Esophagus (tissue), 2 donors: ENCODE data around the gene SPPL2A. TPM values are rescaled to one million over a fixed set of nuclear protein-coding genes. Genes with fewer than 3 reads are reported as not detected.

Experiments used
- H3K27ac ChIP-seq, 2 donors: one replicate each; pipeline ENCODE4 v1.5.1; 2013; ENCODE audit warnings: low read depth in 2 of 2, mild to moderate bottlenecking in 2 of 2, inconsistent platforms in 1 of 2, low read length in 1 of 2, moderate library complexity in 1 of 2
- H3K27me3 ChIP-seq, 2 donors: one replicate each; pipeline ENCODE4 v1.6.1; 2013; ENCODE audit warnings: low read length in 2 of 2, control low read depth in 1 of 2, mild to moderate bottlenecking in 1 of 2; ENCODE audit not compliant: insufficient read depth in 2 of 2, control insufficient read depth in 1 of 2
- H3K36me3 ChIP-seq, 2 donors: one replicate each; pipeline ENCODE4 v1.6.1; 2013; ENCODE audit warnings: low read length in 1 of 2; ENCODE audit not compliant: control insufficient read depth in 2 of 2, insufficient read depth in 2 of 2
- H3K4me1 ChIP-seq, 2 donors: one replicate each; pipeline ENCODE4 v1.6.1; 2013; ENCODE audit warnings: low read length in 1 of 2; ENCODE audit not compliant: control insufficient read depth in 2 of 2, insufficient read depth in 2 of 2
- H3K4me3 ChIP-seq, 2 donors: one replicate each; pipeline ENCODE4 v1.5.1; 2013; ENCODE audit warnings: low read length in 2 of 2, mild to moderate bottlenecking in 2 of 2, low read depth in 1 of 2, moderate library complexity in 1 of 2
- H3K9me3 ChIP-seq, 2 donors: one replicate each; pipeline ENCODE4 v1.6.1; 2013; ENCODE audit warnings: mild to moderate bottlenecking in 2 of 2, low read depth in 1 of 2, low read length in 1 of 2, moderate library complexity in 1 of 2; ENCODE audit not compliant: control insufficient read depth in 2 of 2, insufficient read depth in 1 of 2
- WGBS, 2 donors: extraction: QIAGEN DNeasy Blood & Tissue Kit; methylation state at CpG; one replicate each; pipeline ENCODE4 v1.1.7; 2013; 5-methylcytosine and 5-hydroxymethylcytosine counted together
- polyA plus RNA-seq, 2 donors: library from polyadenylated mRNA; stranded (reverse); fragments of 200-250 nt; gene quantifications; one replicate each; pipeline ENCODE4 v1.2.3, GENCODE V29; 2013
- donor health status: healthy with polysubstance abuse.
- donor health status: Bipolar disorder and iron deficiency.

SPPL2A gene
- polyA plus RNA-seq, 2 donors, result 12.4 to 21.7 TPM

DNA sequence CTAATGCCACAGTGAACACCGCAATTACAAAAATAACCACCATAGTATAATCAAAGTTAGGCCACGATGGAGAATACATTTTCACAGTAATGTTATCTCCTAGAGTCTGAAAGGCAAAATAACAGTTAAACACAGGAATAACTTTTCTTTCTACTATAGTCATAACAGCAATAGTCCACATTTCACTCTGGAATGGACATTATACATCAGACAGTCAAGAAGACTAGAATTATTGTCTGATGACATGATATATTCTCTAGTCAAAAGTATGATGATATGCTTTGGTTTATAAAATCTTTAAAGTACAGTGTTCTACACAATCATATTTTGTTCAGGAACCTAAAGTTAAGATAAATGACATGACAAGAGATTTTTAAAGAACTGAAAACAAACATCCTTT is 18.0 kb downstream of the SPPL2A start:
- Histone ChIP-seq H3K27ac (no peak overlapping the region), H3K4me1 (no peaks in the 10 kb centered on the region), H3K9me3 (no peaks in the 10 kb centered on the region), H3K4me3 (no peak overlapping the region), H3K36me3 (no peaks in the 10 kb centered on the region), H3K27me3 (no peaks in the 10 kb centered on the region)
- WGBS, 2 donors, result 76 to 84% methylated on average over 2 of the region's 2 CpGs

GRCh38 chr15:50744601-50745000 is 20.9 kb downstream of the SPPL2A start:
- no peak overlapping the region for H3K4me3 ChIP-seq
- H3K36me3 ChIP-seq, result no peaks in the 10 kb centered on the region
- H3K27ac ChIP-seq, result no peak overlapping the region
- H3K27me3 ChIP-seq, result no peaks in the 10 kb centered on the region
- 91 to 96% methylated on average over 1 of the region's 1 CpG for WGBS, 2 donors
- H3K4me1 ChIP-seq, result no peaks in the 10 kb centered on the region
- no peaks in the 10 kb centered on the region for H3K9me3 ChIP-seq

DNA sequence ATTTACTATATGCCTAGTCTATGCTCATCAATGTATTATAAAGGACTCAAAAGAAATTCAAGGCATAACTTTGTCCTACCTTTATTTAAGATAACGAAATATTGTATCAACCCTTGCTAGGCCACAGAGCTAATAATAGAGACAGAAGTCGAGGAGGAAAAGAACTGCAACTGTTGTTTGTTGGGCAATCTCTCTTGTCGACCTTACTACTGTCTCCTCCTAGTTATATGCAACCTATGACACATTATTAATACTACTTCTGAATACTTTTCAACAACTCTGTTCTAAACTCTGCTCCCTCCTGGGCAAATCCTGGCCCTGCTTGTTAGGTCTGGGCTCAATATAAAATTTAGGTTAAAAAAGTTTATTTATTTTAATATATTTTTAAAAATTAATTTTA is 24.6 kb downstream of the SPPL2A start:
- Histone ChIP-seq H3K27ac (no peak overlapping the region), H3K36me3 (no peaks in the 10 kb centered on the region), H3K9me3 (no peaks in the 10 kb centered on the region), H3K4me3 (no peak overlapping the region), H3K4me1 (no peaks in the 10 kb centered on the region), H3K27me3 (no peaks in the 10 kb centered on the region)
- 87 to 92% methylated on average over 3 of the region's 3 CpGs for WGBS, 2 donors

DNA sequence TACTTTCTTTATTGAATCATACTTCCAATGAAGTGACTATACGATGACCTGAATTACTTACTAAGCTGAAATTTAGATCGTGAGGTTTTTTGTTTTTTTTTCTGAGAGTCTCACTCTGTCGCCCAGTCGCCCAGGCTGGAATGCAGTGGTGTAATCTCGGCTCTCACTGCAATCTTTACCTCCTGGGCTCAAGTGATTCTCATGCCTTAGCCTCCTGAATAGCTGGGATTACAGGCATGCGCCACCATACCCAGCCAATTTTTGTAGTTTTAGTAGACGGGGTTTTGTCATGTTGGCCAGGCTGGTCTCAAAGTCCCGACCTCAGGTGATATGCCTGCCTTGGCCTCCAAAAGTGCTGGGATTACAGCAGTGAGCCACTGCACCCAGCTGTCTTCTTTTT is 28.7 kb downstream of the SPPL2A start:
- no peaks in the 10 kb centered on the region for H3K4me1 ChIP-seq
- H3K4me3 ChIP-seq, result no peak overlapping the region
- H3K27me3 ChIP-seq, result no peaks in the 10 kb centered on the region
- H3K9me3 ChIP-seq, result no peaks in the 10 kb centered on the region
- H3K36me3 ChIP-seq, result no peaks in the 10 kb centered on the region
- H3K27ac ChIP-seq, result no peak overlapping the region
- 91 to 93% methylated on average over 8 of the region's 8 CpGs for WGBS, 2 donors

DNA sequence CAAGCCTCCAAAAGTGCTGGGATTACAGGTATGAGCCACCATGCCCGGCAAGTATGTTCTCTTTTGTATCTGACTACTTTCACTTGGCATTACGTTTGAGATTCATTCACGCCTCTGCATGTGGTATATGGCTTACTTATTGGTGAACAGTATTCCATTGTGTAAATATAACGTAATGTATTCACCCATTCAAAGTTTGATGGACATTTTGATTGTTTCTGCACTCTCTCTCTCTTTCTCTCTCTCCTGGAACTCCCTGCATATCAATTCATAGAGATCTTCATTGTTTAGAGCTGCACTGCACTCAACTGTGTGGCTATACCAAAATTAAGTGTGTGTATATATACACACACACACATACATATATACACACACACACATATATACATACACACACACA is 30.4 kb downstream of the SPPL2A start:
- H3K27me3 ChIP-seq, result no peaks in the 10 kb centered on the region
- peaks cover 0 to 3% of the 10 kb centered on the region in 2 donors for H3K36me3 ChIP-seq
- H3K4me1 ChIP-seq, result no peaks in the 10 kb centered on the region
- 75 to 91% methylated on average over 4 of the region's 4 CpGs for WGBS, 2 donors
- no peak overlapping the region for H3K4me3 ChIP-seq
- H3K9me3 ChIP-seq, result no peaks in the 10 kb centered on the region
- no peak overlapping the region for H3K27ac ChIP-seq

DNA sequence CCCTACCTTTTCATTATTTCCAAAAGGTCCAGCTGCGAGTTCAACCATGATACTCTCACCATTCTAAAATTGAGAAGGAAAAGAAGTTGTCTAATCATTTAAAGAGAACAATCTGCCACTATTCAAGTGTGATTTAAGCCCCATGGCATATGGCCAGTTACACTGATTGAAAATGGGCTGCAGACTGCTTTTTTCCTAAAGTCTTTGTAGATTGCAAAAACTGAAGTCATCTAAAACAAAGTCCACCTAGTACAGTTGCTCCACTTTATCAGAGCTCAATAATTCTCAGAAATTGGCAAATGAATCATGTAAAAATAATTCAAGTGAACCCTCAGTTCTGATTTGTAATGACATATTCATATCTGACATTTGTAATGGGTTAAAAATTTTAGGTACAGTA is 39.2 kb downstream of the SPPL2A start:
- Histone ChIP-seq H3K9me3 (no peaks in the 10 kb centered on the region), H3K27me3 (no peaks in the 10 kb centered on the region), H3K4me3 (no peak overlapping the region), H3K4me1 (no peaks in the 10 kb centered on the region), H3K36me3 (peaks cover 3 to 6% of the 10 kb centered on the region in 2 donors), H3K27ac (no peak overlapping the region)
- WGBS, 2 donors, result 93 to 97% methylated on average over 1 of the region's 1 CpG

DNA sequence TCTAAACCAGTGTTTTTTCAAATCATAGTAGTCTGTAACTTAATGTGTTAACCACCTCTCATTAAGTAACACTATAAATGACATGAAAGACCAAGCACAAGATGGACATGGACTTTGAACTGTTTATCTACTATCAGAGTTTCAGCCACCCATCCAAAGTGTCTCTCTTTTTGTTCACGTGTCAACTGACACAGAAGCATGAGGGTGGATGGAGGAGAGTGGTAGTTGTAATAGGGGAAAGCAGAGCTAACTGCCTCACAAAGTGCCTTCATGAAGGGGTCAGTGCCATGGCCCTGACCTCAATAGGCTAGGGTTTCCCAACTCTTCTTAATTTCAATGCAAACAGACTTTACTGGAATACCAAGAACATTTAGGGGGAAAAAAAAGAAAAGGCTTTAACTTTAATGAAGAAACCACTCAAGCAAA is 46.8 kb downstream of the SPPL2A start:
- Histone ChIP-seq H3K27ac (no peak overlapping the region), H3K4me1 (no peaks in the 10 kb centered on the region), H3K4me3 (no peak overlapping the region), H3K36me3 (peaks cover 2 to 5% of the 10 kb centered on the region in 2 donors), H3K9me3 (no peaks in the 10 kb centered on the region), H3K27me3 (no peaks in the 10 kb centered on the region)
- 57 to 63% methylated on average over 1 of the region's 1 CpG for WGBS, 2 donors

GRCh38 chr15:50712018-50712417 is 53.5 kb downstream of the SPPL2A start:
- no peak overlapping the region for H3K4me3 ChIP-seq
- no peaks in the 10 kb centered on the region for H3K27me3 ChIP-seq
- H3K36me3 ChIP-seq, result peaks cover 0 to under 1% of the 10 kb centered on the region in 2 donors
- no peaks in the 10 kb centered on the region for H3K9me3 ChIP-seq
- H3K27ac ChIP-seq, result no peak overlapping the region
- 84 to 95% methylated on average over 3 of the region's 3 CpGs for WGBS, 2 donors
- no peaks in the 10 kb centered on the region for H3K4me1 ChIP-seq

DNA sequence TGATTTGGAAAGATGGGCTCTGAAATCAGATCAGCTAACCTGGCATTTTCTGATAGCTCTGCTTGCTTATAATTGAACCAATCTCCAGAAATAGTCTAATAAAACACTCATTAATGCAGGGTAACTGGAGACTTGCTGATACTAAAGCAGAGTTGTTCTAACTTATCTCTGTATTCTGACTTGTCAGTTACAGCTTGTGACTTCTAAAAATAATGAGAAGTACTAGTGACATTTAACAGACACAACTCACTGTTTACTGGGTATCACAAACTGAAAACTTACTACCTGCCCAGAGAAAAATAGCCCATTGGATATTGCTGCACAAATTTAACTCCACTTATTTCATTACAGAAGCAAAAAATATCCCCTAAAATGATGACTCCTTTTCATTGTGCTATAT is 54.9 kb downstream of the SPPL2A start:
- Histone ChIP-seq H3K4me3 (no peak overlapping the region), H3K36me3 (no peaks in the 10 kb centered on the region), H3K27ac (no peak overlapping the region), H3K9me3 (no peaks in the 10 kb centered on the region), H3K4me1 (no peaks in the 10 kb centered on the region), H3K27me3 (no peaks in the 10 kb centered on the region)

GRCh38 chr15:50707878-50708427 is 57.6 kb downstream of the SPPL2A start:
- no peaks in the 10 kb centered on the region for H3K36me3 ChIP-seq
- H3K4me3 ChIP-seq, result no peak overlapping the region
- H3K27ac ChIP-seq, result no peak overlapping the region
- WGBS, 2 donors, result 89 to 93% methylated on average over 3 of the region's 3 CpGs
- H3K9me3 ChIP-seq, result no peaks in the 10 kb centered on the region
- no peaks in the 10 kb centered on the region for H3K27me3 ChIP-seq
- no peaks in the 10 kb centered on the region for H3K4me1 ChIP-seq
